GM15510 (cell line): ENCODE results near the gene GAB4.

Experiments
- POLR2A ChIP-seq: IDR thresholded peaks from 3 replicates; pipeline ENCODE4 v1.6.1; 2011; ENCODE audit warnings: borderline replicate concordance; ENCODE audit not compliant: insufficient read length; ENCODE audit errors: extremely low read depth

Gene GAB4

GRCh38 chr22:16974298-16975084 is 33.5 kb downstream of the GAB4 start:
- TF ChIP-seq POLR2A = no peak

GRCh38 chr22:16973591-16974297 is 34.3 kb downstream of the GAB4 start:
- no peak for TF ChIP-seq POLR2A

GRCh38 chr22:16972311-16972710 is 35.7 kb downstream of the GAB4 start:
- TF ChIP-seq POLR2A = no peak

GRCh38 chr22:16970446-16970845 is 37.6 kb downstream of the GAB4 start:
- no peak for TF ChIP-seq POLR2A

- TF ChIP-seq POLR2A = no peak
Measured at GRCh38 chr22:16969508-16970327, 38.3 kb downstream of the GAB4 start.

- TF ChIP-seq POLR2A = no peak
Measured at GRCh38 chr22:16968218-16968595, 39.8 kb downstream of the GAB4 start.

GRCh38 chr22:16967453-16968217 is 40.4 kb downstream of the GAB4 start:
- TF ChIP-seq POLR2A = no peak

- no peak for TF ChIP-seq POLR2A
Measured at GRCh38 chr22:16966251-16966650, 41.8 kb downstream of the GAB4 start.

- no peak for TF ChIP-seq POLR2A
Measured at GRCh38 chr22:16965560-16965959, 42.5 kb downstream of the GAB4 start.

- TF ChIP-seq POLR2A = no peak
Measured at GRCh38 chr22:16965083-16965482, 42.9 kb downstream of the GAB4 start.

- TF ChIP-seq POLR2A = no peak
Measured at GRCh38 chr22:16964366-16964765, 43.7 kb downstream of the GAB4 start.

- no peak for TF ChIP-seq POLR2A
Measured at GRCh38 chr22:16963189-16963945, 44.7 kb downstream of the GAB4 start.

- TF ChIP-seq POLR2A = no peak
Measured at GRCh38 chr22:16962501-16962900, 45.5 kb downstream of the GAB4 start.
